ENCODE measurements around the gene IL6ST.

IL6ST gene

GRCh38 chr5:55918087-55919035 lies 76.4 kb downstream of the IL6ST start:
- no peak for DNase-seq

- DNase-seq = no peak
Observed at GRCh38 chr5:55917402-55918086, 77.2 kb downstream of the IL6ST start.

- no peak for DNase-seq
Observed at GRCh38 chr5:55916986-55917385, 77.8 kb downstream of the IL6ST start.

GRCh38 chr5:55915783-55916182 lies 79.0 kb downstream of the IL6ST start:
- DNase-seq = no peak

GRCh38 chr5:55914971-55915370 lies 79.8 kb downstream of the IL6ST start:
- DNase-seq = no peak

GRCh38 chr5:55913466-55914413 lies 81.0 kb downstream of the IL6ST start:
- DNase-seq = no peak

- no peak for DNase-seq
Observed at GRCh38 chr5:55911784-55912653, 82.7 kb downstream of the IL6ST start.

GRCh38 chr5:55908804-55909203 lies 86.0 kb downstream of the IL6ST start:
- no peak for DNase-seq

- no peak for DNase-seq
Observed at GRCh38 chr5:55907927-55908326, 86.8 kb downstream of the IL6ST start.

GRCh38 chr5:55905251-55905650 lies 89.5 kb downstream of the IL6ST start:
- no peak for DNase-seq

GRCh38 chr5:55904152-55904551 lies 90.6 kb downstream of the IL6ST start:
- no peak for DNase-seq

GRCh38 chr5:55903121-55903701 lies 91.6 kb downstream of the IL6ST start:
- DNase-seq = no peak

- no peak for DNase-seq
Observed at GRCh38 chr5:55902696-55903095, 92.1 kb downstream of the IL6ST start.

- no peak for DNase-seq
Observed at GRCh38 chr5:55900776-55901175, 94.0 kb downstream of the IL6ST start.

GRCh38 chr5:55900068-55900467 lies 94.7 kb downstream of the IL6ST start:
- no peak for DNase-seq

GRCh38 chr5:55899344-55899743 lies 95.4 kb downstream of the IL6ST start:
- no peak for DNase-seq

- DNase-seq = no peak
Observed at GRCh38 chr5:55897905-55898304, 96.9 kb downstream of the IL6ST start.

GRCh38 chr5:55897206-55897894 lies 97.4 kb downstream of the IL6ST start:
- no peak for DNase-seq

- no peak for DNase-seq
Observed at GRCh38 chr5:55896663-55897062, 98.1 kb downstream of the IL6ST start.

GRCh38 chr5:55896238-55896637 lies 98.5 kb downstream of the IL6ST start:
- DNase-seq = no peak

GRCh38 chr5:55895346-55895745 lies 99.4 kb downstream of the IL6ST start:
- DNase-seq = no peak
